Measurements from ENCODE around the gene SKIDA1.

SKIDA1 gene

DNA sequence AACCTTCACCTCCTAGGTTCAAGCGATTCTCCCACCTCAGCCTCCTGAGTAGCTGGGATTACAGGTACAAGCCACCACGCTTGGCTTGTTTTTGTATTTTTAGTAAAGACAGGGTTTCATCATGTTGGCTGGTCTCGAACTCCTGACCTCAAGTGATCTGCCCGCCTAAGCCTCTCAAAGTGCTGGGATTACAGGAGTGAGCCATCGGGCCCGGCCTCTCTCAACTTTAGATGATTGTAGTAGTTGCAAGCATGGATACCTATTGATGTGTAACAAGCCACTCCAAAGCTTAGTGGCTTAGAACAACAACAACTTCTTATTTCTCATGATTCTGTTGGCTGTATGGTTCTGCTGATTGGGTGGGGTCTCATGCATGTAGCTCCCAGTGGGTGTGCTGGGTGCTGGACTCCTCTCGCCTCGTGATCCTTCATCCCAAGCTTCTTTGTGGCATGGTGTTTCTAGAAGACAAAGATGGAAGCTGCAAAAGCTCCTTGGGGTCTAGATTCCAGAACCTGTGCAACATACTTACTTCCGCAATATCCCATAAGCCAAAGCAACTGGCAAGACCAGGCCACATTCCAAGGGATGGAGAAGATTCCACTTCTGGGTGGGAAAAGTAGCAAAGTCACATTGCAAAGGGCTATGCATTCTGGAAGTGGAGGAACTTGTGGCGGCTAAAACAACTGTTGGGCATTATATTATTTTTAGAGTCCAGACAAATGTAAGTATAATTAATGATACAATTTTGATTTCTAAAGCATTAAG is 37.9 kb downstream of the SKIDA1 start:
- DNase-seq (ENCODE audit: low read depth, low spot score): no peak

DNA sequence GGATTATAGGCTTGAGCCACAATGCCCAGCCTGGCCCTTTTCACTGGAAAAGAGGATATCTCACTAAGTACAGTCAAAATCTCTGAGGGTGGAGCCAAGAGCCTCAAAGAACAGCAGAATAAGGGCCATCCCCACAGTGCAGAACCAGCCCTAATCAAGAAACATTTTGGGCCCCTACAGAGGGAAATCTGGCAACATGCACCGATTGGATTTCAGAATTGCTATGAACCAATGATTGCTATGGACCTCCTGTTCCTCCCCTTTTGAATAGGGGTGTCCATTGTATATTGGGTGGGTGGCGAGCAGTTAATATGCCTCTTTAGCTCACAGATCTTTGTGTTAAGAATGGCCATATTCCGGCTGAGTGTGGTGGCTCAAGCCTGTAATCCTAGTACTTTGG is 42.7 kb downstream of the SKIDA1 start:
- DNase-seq (ENCODE audit: low read depth, low spot score): no peak

- no peak for DNase-seq (ENCODE audit: low read depth, low spot score)
Measured at GRCh38 chr10:21481407-21481806, 44.1 kb downstream of the SKIDA1 start.

DNA sequence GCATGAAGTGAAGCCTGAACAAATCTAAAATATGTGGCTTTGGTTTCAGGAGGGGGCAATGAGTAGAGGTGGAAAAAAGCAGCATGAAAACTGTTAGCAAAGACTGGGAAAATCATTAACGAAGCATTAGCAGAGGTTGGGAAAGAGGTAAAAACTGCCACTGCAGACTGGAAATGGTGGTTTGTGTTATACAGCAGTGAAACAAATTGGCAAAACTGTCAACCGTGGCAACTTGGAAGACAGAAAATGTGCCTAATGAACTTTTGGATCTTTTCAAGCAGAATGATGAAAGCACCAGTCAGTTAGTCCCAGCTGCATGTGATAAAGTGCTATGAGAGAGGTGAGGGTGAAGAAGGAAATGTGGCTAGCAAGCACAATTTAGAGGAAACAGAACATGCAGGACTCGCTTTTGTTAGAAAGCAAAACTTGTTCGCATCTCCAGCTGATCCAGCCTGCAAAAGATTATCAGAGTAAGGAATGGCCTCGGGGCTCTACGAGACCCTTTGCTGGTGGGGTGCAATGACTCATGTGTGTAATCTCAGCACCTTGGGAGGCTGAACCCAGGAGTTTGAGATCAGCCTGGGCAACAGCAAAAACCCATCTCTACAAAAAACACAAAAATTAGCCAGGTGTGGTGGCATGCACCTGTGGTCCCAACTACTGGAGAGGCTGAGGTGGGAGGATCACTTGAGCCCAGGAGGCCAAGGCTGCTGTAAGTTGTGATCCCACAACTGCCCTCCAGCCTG is 45.7 kb downstream of the SKIDA1 start:
- DNase-seq (ENCODE audit: low read depth, low spot score): no peak

DNA sequence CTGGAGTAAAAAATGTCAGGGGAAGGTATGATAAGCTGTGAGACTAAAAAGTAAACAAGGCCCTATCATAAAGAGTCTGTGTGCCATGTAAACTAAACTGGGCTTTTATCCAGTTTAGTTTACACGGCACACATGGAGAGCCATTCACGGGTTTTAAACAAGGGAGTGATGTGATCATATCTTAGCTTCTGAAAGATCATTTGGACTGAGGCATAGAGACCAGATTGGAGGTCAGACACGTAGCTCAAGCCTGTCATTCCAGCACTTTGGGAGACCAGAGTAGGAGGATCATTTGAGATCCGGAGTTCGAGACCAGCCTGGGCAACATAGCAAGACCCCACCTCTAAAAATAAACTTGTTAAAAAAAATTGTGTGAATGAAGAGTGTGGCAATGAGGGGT is 50.1 kb downstream of the SKIDA1 start:
- no peak for DNase-seq (ENCODE audit: low read depth, low spot score)

- no peak for DNase-seq (ENCODE audit: low read depth, low spot score)
Measured at GRCh38 chr10:21473541-21473940, 51.9 kb downstream of the SKIDA1 start.

DNA sequence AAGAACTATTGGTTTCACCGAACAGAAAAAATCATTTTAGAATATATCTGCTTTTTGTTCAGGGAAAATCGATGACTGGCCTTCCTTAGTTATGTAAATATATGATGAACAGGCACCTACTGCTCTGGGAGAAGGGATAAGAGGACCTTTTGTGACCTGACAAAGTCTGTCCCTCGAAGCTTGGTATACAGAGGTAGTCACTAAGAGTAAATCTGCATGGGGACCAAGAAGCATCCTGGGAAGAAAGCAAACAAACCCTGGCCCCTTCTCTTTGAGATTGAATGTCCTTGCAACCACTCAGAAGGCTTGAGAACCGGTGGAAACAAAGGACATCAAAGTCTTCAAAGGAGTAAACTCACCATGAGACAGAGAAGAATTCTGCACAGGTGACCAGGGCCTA is 52.3 kb downstream of the SKIDA1 start:
- no peak for DNase-seq (ENCODE audit: low read depth, low spot score)

DNA sequence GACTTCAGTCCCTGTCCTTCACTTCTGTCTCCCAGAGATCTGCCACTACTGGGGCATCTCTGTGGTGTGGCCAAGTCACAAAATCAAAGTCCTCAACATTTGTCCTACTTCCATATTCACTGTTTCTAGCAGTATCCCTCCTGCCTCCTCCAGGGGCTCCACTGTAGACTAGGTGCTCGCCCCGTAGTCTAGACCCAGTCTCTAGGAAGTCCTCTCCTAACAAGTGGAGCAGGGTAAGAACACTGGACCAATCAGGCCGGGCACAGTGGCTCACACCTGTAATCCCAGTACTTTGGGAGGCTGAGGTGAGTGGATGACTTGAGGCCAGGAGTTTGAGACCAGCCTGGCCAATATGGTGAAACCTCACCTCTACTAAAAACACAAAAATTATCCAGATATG is 57.4 kb downstream of the SKIDA1 start:
- no peak for DNase-seq (ENCODE audit: low read depth, low spot score)

DNA sequence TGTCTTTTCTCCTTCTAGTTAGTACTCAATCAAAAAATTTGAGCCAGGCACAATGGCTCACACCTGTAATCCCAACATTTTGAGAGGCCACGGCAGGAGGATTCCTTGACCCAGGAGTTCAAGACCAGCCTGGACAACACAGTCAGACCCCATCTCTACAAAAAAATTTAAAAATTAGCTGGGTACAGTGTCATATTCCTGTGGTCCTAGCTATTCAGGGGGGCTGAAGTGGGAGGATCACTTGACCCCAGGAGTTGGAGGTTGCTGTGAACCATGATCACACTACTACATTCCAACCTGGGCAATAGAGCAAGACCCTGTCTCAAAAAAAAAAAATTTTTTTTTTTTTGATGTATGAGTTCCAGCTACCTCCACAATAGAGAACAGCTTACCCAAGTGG is 57.8 kb downstream of the SKIDA1 start:
- no peak for DNase-seq (ENCODE audit: low read depth, low spot score)

DNA sequence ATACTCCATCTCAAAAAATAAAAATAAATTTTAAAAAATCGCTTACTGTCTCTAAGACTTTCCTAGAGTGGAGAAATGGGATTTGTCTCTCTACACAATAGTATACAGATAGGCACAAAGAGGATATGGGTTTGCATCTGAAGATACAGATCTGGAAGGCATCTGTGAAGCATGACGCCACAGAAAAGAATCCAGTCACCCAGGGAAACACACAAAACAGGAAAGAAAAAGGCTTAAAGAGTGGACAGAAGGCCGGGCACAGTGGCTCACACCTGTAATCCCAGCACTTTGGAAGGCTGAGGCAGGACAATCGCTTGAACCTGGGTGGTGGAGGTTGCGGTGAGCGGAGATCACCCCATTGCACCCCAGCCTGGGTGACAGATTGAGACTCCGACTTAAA is 61.3 kb downstream of the SKIDA1 start:
- no peak for DNase-seq (ENCODE audit: low read depth, low spot score)

Data from activated CD4-positive, CD25-positive, alpha-beta regulatory T cell treated with anti-CD3 and anti-CD28 coated beads, Interleukin-2, amount 50 U/mL, for 16 hours (primary cell).